Ascending aorta (tissue), 2 donors: ENCODE measurements around the gene PREX1. TPM values are rescaled to one million over a fixed set of nuclear protein-coding genes. Genes with fewer than 3 reads are reported as not detected.
"Not testable (repeated sequence)": the region's sequence is repeated elsewhere in the genome, so short reads cannot be mapped to it uniquely, and the experiment has no call there.

Experiments used
- DNase-seq, 2 donors: peaks; one replicate each; pipeline ENCODE4 v3.0.0-alpha.2; 2019; ENCODE audit warnings: low spot score in 2 of 2
- H3K27ac ChIP-seq, 2 donors: fragments of 200-600 bp; sonication (generic); one replicate each; pipeline ENCODE4 v1.5.1; 2016 to 2017; ENCODE audit warnings: mild to moderate bottlenecking in 1 of 2
- H3K27me3 ChIP-seq: fragments of 200-600 bp; sonication (generic); one replicate; pipeline ENCODE4 v1.5.1; 2017
- H3K36me3 ChIP-seq, 2 donors: fragments of 200-600 bp; sonication (generic); one replicate each; pipeline ENCODE4 v1.5.1; 2016
- H3K4me1 ChIP-seq, 2 donors: fragments of 200-600 bp; sonication (generic); one replicate each; pipeline ENCODE4 v1.5.1; 2016 to 2017; ENCODE audit warnings: mild to moderate bottlenecking in 1 of 2
- H3K4me3 ChIP-seq, 2 donors: fragments of 200-600 bp; sonication (generic); one replicate each; pipeline ENCODE4 v1.5.1; 2016 to 2017; ENCODE audit warnings: mild to moderate bottlenecking in 1 of 2
- H3K9me3 ChIP-seq, 2 donors: fragments of 200-600 bp; sonication (generic); one replicate each; pipeline ENCODE4 v1.5.1; 2016
- CTCF ChIP-seq, 3 experiments: fragments of 200-600 bp in 2 of 3; fragments of 450-650 bp in 1 of 3; sonication (generic) in 2 of 3; IDR thresholded peaks; one replicate each; pipeline ENCODE4 v1.5.1; 2016 to 2019; ENCODE audit warnings: antibody characterized with exemption in 3 of 3, mild to moderate bottlenecking in 1 of 3, moderate library complexity in 1 of 3
- intact Hi-C: fragments of 100-400 bp; cut with DNase I; formaldehyde crosslinking; loops from one replicate; pipeline ENCODE4 v1.15.1; 2023
- total RNA-seq: library from RNA; depleted of rRNA; stranded (reverse); fragments of >200 nt; gene quantifications from one replicate; pipeline ENCODE4 v1.1.0, GENCODE V29; 2016

The PREX1 gene
- total RNA-seq, 1 donor from 2014 or later: 75.4 TPM

GRCh38 chr20:48844996-48845395 is 17.2 kb upstream of the PREX1 start:
- Histone ChIP-seq H3K4me3 (no peak overlapping the region), H3K36me3 (no peaks in the 10 kb centered on the region), H3K27me3 (no peaks in the 10 kb centered on the region), H3K4me1 (no peaks in the 10 kb centered on the region), H3K27ac (no peak overlapping the region), H3K9me3 (no peaks in the 10 kb centered on the region)
- no peak for DNase-seq
- intact Hi-C loops: no loop called here
- no peak for TF ChIP-seq CTCF (IDR thresholded peaks at IDR 0.05)

- H3K27ac ChIP-seq, H3K4me3 ChIP-seq, intact Hi-C loops, H3K4me1 ChIP-seq, DNase-seq, H3K27me3 ChIP-seq, H3K36me3 ChIP-seq, H3K9me3 ChIP-seq: not testable (repeated sequence)
These were observed 16.1 kb upstream of the PREX1 start for GRCh38 chr20:48843896-48844295.

GRCh38 chr20:48843057-48843806 is 15.4 kb upstream of the PREX1 start:
- Histone ChIP-seq H3K4me1 (no peaks in the 10 kb centered on the region), H3K27me3 (no peaks in the 10 kb centered on the region), H3K36me3 (no peaks in the 10 kb centered on the region), H3K9me3 (no peaks in the 10 kb centered on the region), H3K4me3 (no peak overlapping the region), H3K27ac (no peak overlapping the region)
- intact Hi-C loops: no loop called here
- no peak for DNase-seq
- no peak for TF ChIP-seq CTCF (IDR thresholded peaks at IDR 0.05)

GRCh38 chr20:48841875-48842529 is 14.2 kb upstream of the PREX1 start:
- no peak for TF ChIP-seq CTCF (IDR thresholded peaks at IDR 0.05)
- intact Hi-C loops: no loop called here
- no peaks in the 10 kb centered on the region for H3K27me3 ChIP-seq

GRCh38 chr20:48841196-48841874 is 13.5 kb upstream of the PREX1 start:
- intact Hi-C loops: no loop called here
- no peak overlapping the region for H3K4me3 ChIP-seq
- H3K27me3 ChIP-seq: no peaks in the 10 kb centered on the region
- no peak overlapping the region for H3K27ac ChIP-seq
- TF ChIP-seq CTCF (IDR thresholded peaks at IDR 0.05): no peak
- H3K9me3 ChIP-seq: no peaks in the 10 kb centered on the region
- no peak for DNase-seq
- H3K4me1 ChIP-seq: no peaks in the 10 kb centered on the region
- no peaks in the 10 kb centered on the region for H3K36me3 ChIP-seq

More at GRCh38 chr20:48841875-48842529, 14.2 kb upstream of the PREX1 start:
- no peak for DNase-seq
- H3K4me1 ChIP-seq: no peaks in the 10 kb centered on the region
- no peaks in the 10 kb centered on the region for H3K9me3 ChIP-seq
- no peaks in the 10 kb centered on the region for H3K36me3 ChIP-seq
- no peak overlapping the region for H3K4me3 ChIP-seq
- H3K27ac ChIP-seq: no peak overlapping the region
